Measurements from ENCODE around the gene ERC2.
"Not testable (repeated sequence)": the region's sequence is repeated elsewhere in the genome, so short reads cannot be mapped to it uniquely, and the experiment has no call there.

The ERC2 gene

GRCh38 chr3:56269755-56270535 is 198.3 kb downstream of the ERC2 start:
- no peak overlapping the region for H3K4me3 ChIP-seq (ENCODE audit: low read depth in 1 of 2, low read length in 2 of 2)
- H3K27ac ChIP-seq (ENCODE audit: low read depth, low read length), result no peak overlapping the region

DNA sequence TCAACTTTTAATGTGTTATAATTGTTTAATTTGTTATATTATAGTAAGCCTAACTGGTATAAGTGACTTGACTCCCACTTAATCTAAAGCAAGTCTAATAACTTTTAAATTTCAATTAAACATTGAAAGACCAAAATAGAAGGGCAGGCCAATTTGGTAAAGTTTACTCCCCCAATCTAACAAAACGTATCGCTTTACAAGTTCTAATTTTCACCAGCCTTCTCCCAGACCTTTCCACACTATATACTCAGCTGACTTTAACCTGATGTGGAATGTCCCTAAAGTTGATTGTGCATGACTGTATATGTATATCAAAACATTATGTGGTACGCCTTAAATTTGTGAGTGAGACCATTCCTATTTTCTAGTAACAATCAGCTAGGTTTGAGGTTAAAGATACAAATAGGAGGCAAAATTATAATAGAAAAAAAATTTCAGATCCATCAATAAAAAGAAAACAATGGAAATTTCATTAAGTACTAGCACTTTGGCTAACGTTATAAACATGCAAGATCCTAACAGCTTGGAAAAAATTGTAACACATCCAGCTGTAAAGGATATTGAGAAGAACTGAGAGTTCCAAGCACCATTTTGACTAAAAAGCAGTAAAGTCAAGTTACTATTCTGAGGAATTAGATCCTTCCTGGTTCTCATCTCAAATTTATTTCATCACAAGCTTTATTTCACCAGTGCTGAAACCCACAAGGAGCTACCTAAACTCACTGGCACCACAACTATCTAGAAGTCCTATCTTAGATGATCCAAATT is 199.5 kb downstream of the ERC2 start:
- Histone ChIP-seq H3K27me3 (ENCODE audit: control insufficient read depth in 1 of 2, insufficient read depth in 2 of 2, low read length in 2 of 2) (no peaks in the 10 kb centered on the region), H3K27ac (ENCODE audit: low read depth, low read length) (no peak overlapping the region), H3K4me1 (ENCODE audit: control insufficient read depth in 1 of 2, insufficient read depth in 2 of 2, low read length in 2 of 2) (no peaks in the 10 kb centered on the region), H3K36me3 (ENCODE audit: control insufficient read depth in 1 of 2, insufficient read depth in 2 of 2, low read length in 2 of 2) (no peaks in the 10 kb centered on the region), H3K9me3 (ENCODE audit: control insufficient read depth in 1 of 2, low read length in 2 of 2) (no peaks in the 10 kb centered on the region), H3K9ac (ENCODE audit: low read depth in 1 of 2, low read length in 2 of 2) (no peak overlapping the region), H3K4me3 (ENCODE audit: low read depth in 1 of 2, low read length in 2 of 2) (no peak overlapping the region)

More at GRCh38 chr3:56269755-56270535, 198.3 kb downstream of the ERC2 start:
- Histone ChIP-seq H3K36me3 (ENCODE audit: control insufficient read depth in 1 of 2, insufficient read depth in 2 of 2, low read length in 2 of 2) (no peaks in the 10 kb centered on the region), H3K9ac (ENCODE audit: low read depth in 1 of 2, low read length in 2 of 2) (no peak overlapping the region), H3K9me3 (ENCODE audit: control insufficient read depth in 1 of 2, low read length in 2 of 2) (no peaks in the 10 kb centered on the region), H3K4me1 (ENCODE audit: control insufficient read depth in 1 of 2, insufficient read depth in 2 of 2, low read length in 2 of 2) (no peaks in the 10 kb centered on the region), H3K27me3 (ENCODE audit: control insufficient read depth in 1 of 2, insufficient read depth in 2 of 2, low read length in 2 of 2) (no peaks in the 10 kb centered on the region)

DNA sequence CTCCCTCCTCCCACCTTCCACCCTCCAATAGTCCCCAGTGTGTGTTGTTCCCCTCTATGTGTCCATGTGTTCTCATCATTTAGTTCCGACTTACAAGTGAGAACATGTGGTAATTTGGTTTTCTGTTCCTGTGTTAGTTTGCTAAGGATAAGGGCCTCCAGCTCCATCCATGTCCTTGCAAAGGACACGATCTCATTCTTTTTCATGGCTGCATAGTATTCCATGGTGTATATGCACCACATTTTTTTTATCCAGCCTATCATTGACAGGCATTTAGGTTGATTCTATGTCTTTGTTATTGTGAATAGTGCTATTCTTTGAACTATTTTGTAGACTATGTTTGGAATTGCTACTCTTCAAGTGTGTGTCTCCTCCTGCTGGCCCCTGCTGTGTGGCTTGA is 206.4 kb downstream of the ERC2 start:
- not testable (repeated sequence) for H3K36me3 ChIP-seq (ENCODE audit: control insufficient read depth in 1 of 2, insufficient read depth in 2 of 2, low read length in 2 of 2); H3K27me3 ChIP-seq (ENCODE audit: control insufficient read depth in 1 of 2, insufficient read depth in 2 of 2, low read length in 2 of 2); H3K4me1 ChIP-seq (ENCODE audit: control insufficient read depth in 1 of 2, insufficient read depth in 2 of 2, low read length in 2 of 2); H3K4me3 ChIP-seq (ENCODE audit: low read depth in 1 of 2, low read length in 2 of 2); H3K9ac ChIP-seq (ENCODE audit: low read depth in 1 of 2, low read length in 2 of 2); H3K9me3 ChIP-seq (ENCODE audit: control insufficient read depth in 1 of 2, low read length in 2 of 2); H3K27ac ChIP-seq (ENCODE audit: low read depth, low read length)

DNA sequence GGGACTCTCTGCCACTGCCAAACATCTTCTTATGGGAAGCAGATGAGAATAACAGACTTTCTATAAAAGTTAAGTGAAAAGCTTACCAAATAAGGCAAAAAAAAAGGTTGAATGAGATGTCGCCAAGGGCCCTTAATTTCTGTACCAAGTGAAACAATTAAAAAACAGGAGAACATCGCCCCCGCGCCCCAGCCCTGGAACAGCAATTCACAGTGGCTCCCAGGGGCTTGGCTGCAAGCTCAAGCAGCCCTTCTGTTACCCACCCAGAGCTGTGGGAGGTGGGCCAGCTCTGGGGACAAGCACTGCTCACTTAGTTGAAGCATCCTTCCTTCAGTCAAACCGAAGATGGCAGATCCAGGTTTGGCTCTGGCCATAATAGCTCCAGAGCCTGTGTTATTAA is 208.0 kb downstream of the ERC2 start:
- H3K27me3 ChIP-seq (ENCODE audit: control insufficient read depth in 1 of 2, insufficient read depth in 2 of 2, low read length in 2 of 2), result peaks cover 0 to 4% of the 10 kb centered on the region in 2 donors
- no peak overlapping the region for H3K27ac ChIP-seq (ENCODE audit: low read depth, low read length)
- H3K9ac ChIP-seq (ENCODE audit: low read depth in 1 of 2, low read length in 2 of 2), result no peak overlapping the region
- H3K4me1 ChIP-seq (ENCODE audit: control insufficient read depth in 1 of 2, insufficient read depth in 2 of 2, low read length in 2 of 2), result no peaks in the 10 kb centered on the region
- H3K9me3 ChIP-seq (ENCODE audit: control insufficient read depth in 1 of 2, low read length in 2 of 2), result no peaks in the 10 kb centered on the region
- no peaks in the 10 kb centered on the region for H3K36me3 ChIP-seq (ENCODE audit: control insufficient read depth in 1 of 2, insufficient read depth in 2 of 2, low read length in 2 of 2)
- no peak overlapping the region for H3K4me3 ChIP-seq (ENCODE audit: low read depth in 1 of 2, low read length in 2 of 2)

DNA sequence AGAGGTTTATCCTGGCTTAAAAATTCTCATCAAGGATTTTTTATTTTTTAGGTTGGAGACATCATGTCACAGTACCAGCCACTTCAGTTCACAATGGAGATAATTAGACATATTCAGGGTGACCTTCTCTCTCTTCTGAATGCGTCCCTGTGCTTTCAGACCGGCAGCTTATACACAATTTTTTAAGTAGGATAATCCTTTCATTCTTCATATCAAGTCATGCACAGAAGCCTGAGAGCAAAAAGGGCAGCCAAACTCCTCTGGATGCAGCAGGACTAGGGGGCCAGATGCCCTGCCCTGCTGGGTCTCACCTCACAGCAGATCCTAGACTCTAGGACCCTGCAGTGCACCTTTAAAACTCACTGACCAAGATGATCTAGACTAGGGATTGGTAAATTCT is 210.4 kb downstream of the ERC2 start:
- H3K4me1 ChIP-seq (ENCODE audit: control insufficient read depth in 1 of 2, insufficient read depth in 2 of 2, low read length in 2 of 2), result no peaks in the 10 kb centered on the region
- no peak overlapping the region for H3K27ac ChIP-seq (ENCODE audit: low read depth, low read length)
- no peak overlapping the region for H3K9ac ChIP-seq (ENCODE audit: low read depth in 1 of 2, low read length in 2 of 2)
- peaks cover 0 to 7% of the 10 kb centered on the region in 2 donors for H3K27me3 ChIP-seq (ENCODE audit: control insufficient read depth in 1 of 2, insufficient read depth in 2 of 2, low read length in 2 of 2)
- H3K4me3 ChIP-seq (ENCODE audit: low read depth in 1 of 2, low read length in 2 of 2), result no peak overlapping the region
- no peaks in the 10 kb centered on the region for H3K36me3 ChIP-seq (ENCODE audit: control insufficient read depth in 1 of 2, insufficient read depth in 2 of 2, low read length in 2 of 2)
- H3K9me3 ChIP-seq (ENCODE audit: control insufficient read depth in 1 of 2, low read length in 2 of 2), result no peaks in the 10 kb centered on the region

GRCh38 chr3:56254835-56255234 is 213.4 kb downstream of the ERC2 start:
- no peaks in the 10 kb centered on the region for H3K36me3 ChIP-seq (ENCODE audit: control insufficient read depth in 1 of 2, insufficient read depth in 2 of 2, low read length in 2 of 2)
- H3K9me3 ChIP-seq (ENCODE audit: control insufficient read depth in 1 of 2, low read length in 2 of 2), result no peaks in the 10 kb centered on the region
- no peak overlapping the region for H3K27ac ChIP-seq (ENCODE audit: low read depth, low read length)
- no peak overlapping the region for H3K4me3 ChIP-seq (ENCODE audit: low read depth in 1 of 2, low read length in 2 of 2)
- peaks cover 0 to 3% of the 10 kb centered on the region in 2 donors for H3K27me3 ChIP-seq (ENCODE audit: control insufficient read depth in 1 of 2, insufficient read depth in 2 of 2, low read length in 2 of 2)
- H3K9ac ChIP-seq (ENCODE audit: low read depth in 1 of 2, low read length in 2 of 2), result no peak overlapping the region
- H3K4me1 ChIP-seq (ENCODE audit: control insufficient read depth in 1 of 2, insufficient read depth in 2 of 2, low read length in 2 of 2), result no peaks in the 10 kb centered on the region

- H3K36me3 ChIP-seq (ENCODE audit: control insufficient read depth in 1 of 2, insufficient read depth in 2 of 2, low read length in 2 of 2), result no peaks in the 10 kb centered on the region
- H3K27me3 ChIP-seq (ENCODE audit: control insufficient read depth in 1 of 2, insufficient read depth in 2 of 2, low read length in 2 of 2), result peaks cover 0 to 3% of the 10 kb centered on the region in 2 donors
- H3K9ac ChIP-seq (ENCODE audit: low read depth in 1 of 2, low read length in 2 of 2), result no peak overlapping the region
- H3K4me3 ChIP-seq (ENCODE audit: low read depth in 1 of 2, low read length in 2 of 2), result no peak overlapping the region
- H3K27ac ChIP-seq (ENCODE audit: low read depth, low read length), result no peak overlapping the region
- H3K4me1 ChIP-seq (ENCODE audit: control insufficient read depth in 1 of 2, insufficient read depth in 2 of 2, low read length in 2 of 2), result no peaks in the 10 kb centered on the region
- H3K9me3 ChIP-seq (ENCODE audit: control insufficient read depth in 1 of 2, low read length in 2 of 2), result no peaks in the 10 kb centered on the region
These were observed 214.2 kb downstream of the ERC2 start for GRCh38 chr3:56253941-56254665.

- H3K9ac ChIP-seq (ENCODE audit: low read depth in 1 of 2, low read length in 2 of 2), result no peak overlapping the region
- no peaks in the 10 kb centered on the region for H3K4me1 ChIP-seq (ENCODE audit: control insufficient read depth in 1 of 2, insufficient read depth in 2 of 2, low read length in 2 of 2)
- peaks cover 0 to 3% of the 10 kb centered on the region in 2 donors for H3K27me3 ChIP-seq (ENCODE audit: control insufficient read depth in 1 of 2, insufficient read depth in 2 of 2, low read length in 2 of 2)
- no peaks in the 10 kb centered on the region for H3K9me3 ChIP-seq (ENCODE audit: control insufficient read depth in 1 of 2, low read length in 2 of 2)
- H3K27ac ChIP-seq (ENCODE audit: low read depth, low read length), result no peak overlapping the region
- no peak overlapping the region for H3K4me3 ChIP-seq (ENCODE audit: low read depth in 1 of 2, low read length in 2 of 2)
- H3K36me3 ChIP-seq (ENCODE audit: control insufficient read depth in 1 of 2, insufficient read depth in 2 of 2, low read length in 2 of 2), result no peaks in the 10 kb centered on the region
These were observed 216.8 kb downstream of the ERC2 start for GRCh38 chr3:56251343-56251945.

DNA sequence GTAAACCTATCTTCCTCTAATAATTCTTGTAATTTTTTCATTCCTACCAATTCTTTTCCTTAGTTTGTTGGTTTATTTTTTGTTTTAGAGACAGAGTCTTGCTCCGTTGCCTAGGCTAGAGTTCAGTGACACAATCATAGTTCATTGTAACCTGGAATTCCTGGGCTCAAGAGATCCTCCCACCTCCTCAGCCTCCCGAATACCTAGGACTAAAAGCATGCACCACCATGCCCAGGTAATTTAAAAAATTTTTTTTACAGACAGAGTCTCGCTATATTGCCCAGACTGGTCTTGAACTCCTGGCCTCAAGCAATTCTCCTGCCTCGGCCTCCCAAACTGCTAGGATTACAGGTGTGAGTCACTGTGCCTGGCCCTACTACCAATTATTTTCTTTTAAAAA is 220.2 kb downstream of the ERC2 start:
- Histone ChIP-seq H3K36me3 (ENCODE audit: control insufficient read depth in 1 of 2, insufficient read depth in 2 of 2, low read length in 2 of 2) (no peaks in the 10 kb centered on the region), H3K27ac (ENCODE audit: low read depth, low read length) (no peak overlapping the region), H3K9ac (ENCODE audit: low read depth in 1 of 2, low read length in 2 of 2) (no peak overlapping the region), H3K27me3 (ENCODE audit: control insufficient read depth in 1 of 2, insufficient read depth in 2 of 2, low read length in 2 of 2) (no peaks in the 10 kb centered on the region), H3K4me3 (ENCODE audit: low read depth in 1 of 2, low read length in 2 of 2) (no peak overlapping the region), H3K4me1 (ENCODE audit: control insufficient read depth in 1 of 2, insufficient read depth in 2 of 2, low read length in 2 of 2) (no peaks in the 10 kb centered on the region), H3K9me3 (ENCODE audit: control insufficient read depth in 1 of 2, low read length in 2 of 2) (no peaks in the 10 kb centered on the region)

DNA sequence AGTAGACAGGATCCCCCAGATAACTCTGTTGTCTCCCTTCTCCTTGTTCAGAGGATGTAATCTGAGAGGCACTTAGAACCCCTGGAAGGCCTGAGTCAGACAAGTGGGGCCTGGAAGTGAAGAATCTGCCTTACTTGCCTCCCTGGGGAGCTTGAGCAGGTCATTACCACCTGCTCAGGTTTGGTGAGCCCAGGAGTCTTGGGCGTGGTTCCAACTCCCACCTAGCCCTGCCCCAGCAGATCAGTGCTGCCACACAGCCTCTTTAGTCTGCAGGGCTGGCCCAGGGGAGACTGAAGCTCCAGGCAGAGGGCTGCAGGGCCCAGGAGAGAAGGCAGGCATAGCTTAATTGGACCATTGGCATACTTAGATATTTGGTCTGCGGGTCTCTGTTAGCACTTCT is 230.0 kb downstream of the ERC2 start:
- H3K4me3 ChIP-seq (ENCODE audit: low read depth in 1 of 2, low read length in 2 of 2), result no peak overlapping the region
- H3K9me3 ChIP-seq (ENCODE audit: control insufficient read depth in 1 of 2, low read length in 2 of 2), result no peaks in the 10 kb centered on the region
- no peaks in the 10 kb centered on the region for H3K36me3 ChIP-seq (ENCODE audit: control insufficient read depth in 1 of 2, insufficient read depth in 2 of 2, low read length in 2 of 2)
- no peak overlapping the region for H3K9ac ChIP-seq (ENCODE audit: low read depth in 1 of 2, low read length in 2 of 2)
- H3K27me3 ChIP-seq (ENCODE audit: control insufficient read depth in 1 of 2, insufficient read depth in 2 of 2, low read length in 2 of 2), result no peaks in the 10 kb centered on the region
- H3K4me1 ChIP-seq (ENCODE audit: control insufficient read depth in 1 of 2, insufficient read depth in 2 of 2, low read length in 2 of 2), result no peaks in the 10 kb centered on the region
- no peak overlapping the region for H3K27ac ChIP-seq (ENCODE audit: low read depth, low read length)
